Upper lobe of left lung (tissue), 4 donors: ENCODE results near the gene SART3.

Experiments
- POLR2A ChIP-seq, 4 donors: fragments of 450-650 bp; IDR thresholded peaks; one replicate each; pipeline ENCODE4 v1.5.1; 2016 to 2017; ENCODE audit warnings: antibody characterized with exemption in 4 of 4, mild to moderate bottlenecking in 2 of 4
- POLR2AphosphoS5 ChIP-seq, 2 donors: sonication (generic); formaldehyde crosslinking; IDR thresholded peaks; one replicate each; pipeline ENCODE4 v1.5.1; 2017; ENCODE audit warnings: antibody characterized with exemption in 2 of 2
- TF ChIP-seq, protein P1 (sequence below), 6 experiments: fragments of 450-650 bp in 4 of 6; fragments of 200-600 bp in 2 of 6; sonication (generic) in 2 of 6; IDR thresholded peaks; one replicate each; pipeline ENCODE4 v1.5.1; 2016 to 2019; ENCODE audit warnings: antibody characterized with exemption in 6 of 6

DNA sequence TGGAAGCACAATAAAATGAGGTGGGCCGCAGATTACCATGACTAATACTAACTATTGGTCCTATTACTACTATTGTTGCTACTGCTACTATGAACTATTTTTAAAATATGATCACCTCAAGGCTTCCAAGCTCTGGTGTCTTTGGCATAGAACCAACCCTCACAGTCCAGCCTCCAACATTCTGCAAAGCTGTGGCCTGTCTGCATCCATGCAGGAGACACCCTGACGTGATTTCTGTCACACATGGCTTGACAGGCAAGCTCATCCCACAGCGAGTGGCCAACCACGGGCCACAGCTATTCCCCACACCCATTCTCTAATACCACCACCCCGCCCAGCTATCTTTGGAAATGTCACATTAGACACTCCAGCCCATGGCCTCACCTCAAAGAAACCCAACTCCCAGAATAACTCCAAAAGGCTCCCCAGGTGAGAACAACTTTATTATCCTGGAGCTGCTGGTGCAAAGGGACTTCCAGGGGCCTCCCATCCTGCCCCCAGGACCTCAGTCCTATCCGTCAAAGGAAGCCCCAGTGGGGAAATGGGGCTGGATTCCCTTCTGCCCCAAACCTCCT is 15.8 kb upstream of the SART3 start:
- TF ChIP-seq, protein P1, sequence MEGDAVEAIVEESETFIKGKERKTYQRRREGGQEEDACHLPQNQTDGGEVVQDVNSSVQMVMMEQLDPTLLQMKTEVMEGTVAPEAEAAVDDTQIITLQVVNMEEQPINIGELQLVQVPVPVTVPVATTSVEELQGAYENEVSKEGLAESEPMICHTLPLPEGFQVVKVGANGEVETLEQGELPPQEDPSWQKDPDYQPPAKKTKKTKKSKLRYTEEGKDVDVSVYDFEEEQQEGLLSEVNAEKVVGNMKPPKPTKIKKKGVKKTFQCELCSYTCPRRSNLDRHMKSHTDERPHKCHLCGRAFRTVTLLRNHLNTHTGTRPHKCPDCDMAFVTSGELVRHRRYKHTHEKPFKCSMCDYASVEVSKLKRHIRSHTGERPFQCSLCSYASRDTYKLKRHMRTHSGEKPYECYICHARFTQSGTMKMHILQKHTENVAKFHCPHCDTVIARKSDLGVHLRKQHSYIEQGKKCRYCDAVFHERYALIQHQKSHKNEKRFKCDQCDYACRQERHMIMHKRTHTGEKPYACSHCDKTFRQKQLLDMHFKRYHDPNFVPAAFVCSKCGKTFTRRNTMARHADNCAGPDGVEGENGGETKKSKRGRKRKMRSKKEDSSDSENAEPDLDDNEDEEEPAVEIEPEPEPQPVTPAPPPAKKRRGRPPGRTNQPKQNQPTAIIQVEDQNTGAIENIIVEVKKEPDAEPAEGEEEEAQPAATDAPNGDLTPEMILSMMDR (IDR thresholded peaks at IDR 0.05) = no peak
- no peak for TF ChIP-seq POLR2A (IDR thresholded peaks at IDR 0.05)
- TF ChIP-seq POLR2AphosphoS5 (IDR thresholded peaks at IDR 0.05) = no peak
